Smooth muscle cell (in vitro differentiated cells): ENCODE results near the gene PCDHB13. TPM values are rescaled to one million over a fixed set of nuclear protein-coding genes. Genes with fewer than 3 reads are reported as not detected.

Experiments used
- DNase-seq: peaks from one replicate; lab custom pipeline; 2025; ENCODE audit not compliant: unreplicated experiment; lab: John Stamatoyannopoulos, UW
- H2AFZ ChIP-seq: fragments of 200-600 bp; sonication (generic); 2 replicates; pipeline ENCODE4 v1.6.0; 2016; ENCODE audit warnings: antibody characterized with exemption, low read depth, mild to moderate bottlenecking
- H3F3A ChIP-seq: fragments of 200-600 bp; sonication (generic); 2 replicates; pipeline ENCODE4 v1.6.0; 2017; ENCODE audit warnings: antibody characterized with exemption, low read depth
- H3K27ac ChIP-seq: fragments of 200-600 bp; sonication (generic); 2 replicates; pipeline ENCODE4 v1.5.1; 2016; ENCODE audit warnings: low read depth, mild to moderate bottlenecking
- H3K27me3 ChIP-seq: fragments of 200-600 bp; sonication (generic); 2 replicates; pipeline ENCODE4 v1.6.1; 2016; ENCODE audit warnings: low read depth, mild to moderate bottlenecking
- H3K36me3 ChIP-seq: fragments of 200-600 bp; sonication (generic); 2 replicates; pipeline ENCODE4 v1.5.1; 2016; ENCODE audit warnings: low read depth
- H3K4me1 ChIP-seq: fragments of 200-600 bp; sonication (generic); 2 replicates; pipeline ENCODE4 v1.5.1; 2016; ENCODE audit warnings: low read depth
- H3K4me2 ChIP-seq: fragments of 200-600 bp; sonication (generic); 2 replicates; pipeline ENCODE4 v1.6.0; 2016; ENCODE audit warnings: mild to moderate bottlenecking
- H3K4me3 ChIP-seq: fragments of 200-600 bp; sonication (generic); 2 replicates; pipeline ENCODE4 v1.5.1; 2016; ENCODE audit warnings: mild to moderate bottlenecking
- H3K79me2 ChIP-seq: fragments of 200-600 bp; sonication (generic); 2 replicates; pipeline ENCODE4 v1.6.0; 2016; ENCODE audit warnings: low read depth, mild to moderate bottlenecking
- H3K9ac ChIP-seq: fragments of 200-600 bp; sonication (generic); 2 replicates; pipeline ENCODE4 v1.6.0; 2016; ENCODE audit warnings: low read depth
- H3K9me3 ChIP-seq: fragments of 200-600 bp; sonication (generic); replicated peaks from 2 replicates; pipeline ENCODE4 v1.5.1; 2016; ENCODE audit warnings: low read depth
- H4K20me1 ChIP-seq: fragments of 200-600 bp; sonication (generic); 2 replicates; pipeline ENCODE4 v1.6.0; 2016; ENCODE audit warnings: low read depth
- CTCF ChIP-seq: fragments of 200-600 bp; sonication (generic); IDR thresholded peaks from 2 replicates; pipeline ENCODE4 v1.5.1; 2017; ENCODE audit warnings: borderline replicate concordance, mild to moderate bottlenecking, antibody characterized with exemption; ENCODE audit not compliant: insufficient read depth, poor library complexity, severe bottlenecking
- WGBS: methylation state at CpG from one replicate; pipeline ENCODE4 v1.1.7; 2016; ENCODE audit warnings: low lambda C conversion rate; 5-methylcytosine and 5-hydroxymethylcytosine counted together
- polyA plus RNA-seq: library from polyadenylated mRNA; unstranded; fragments of >200 nt; fragmentation: Nextera tagmentation; extraction: Ambion mirVana; gene quantifications from 2 replicates; pipeline ENCODE4 v1.2.1, GENCODE V29; 2016
- total RNA-seq: library from RNA; depleted of rRNA; stranded (reverse); fragments of >200 nt; gene quantifications from 2 replicates; pipeline ENCODE4 v1.2.3, GENCODE V29; 2014

PCDHB13 gene
- total and polyA plus RNA-seq, 2 experiments from 2014 or later: 2.6 to 4.4 TPM

- Histone ChIP-seq H4K20me1 (no peaks in the 10 kb centered on the region), H3K79me2 (no peaks in the 10 kb centered on the region), H3F3A (no peaks in the 10 kb centered on the region), H3K27ac (no peak overlapping the region), H3K4me2 (no peak overlapping the region), H3K4me3 (no peak overlapping the region), H3K4me1 (no peaks in the 10 kb centered on the region), H3K27me3 (no peaks in the 10 kb centered on the region), H3K36me3 (peaks cover 22% of the 10 kb centered on the region), H2AFZ (no peak overlapping the region), H3K9me3 (peaks cover 67% of the 10 kb centered on the region), H3K9ac (no peak overlapping the region)
- DNase-seq: no peak
- TF ChIP-seq CTCF: no peak
Observed at GRCh38 chr5:141250576-141250975, 36.9 kb downstream of the PCDHB13 start.

GRCh38 chr5:141258464-141258863 is 44.7 kb downstream of the PCDHB13 start:
- no peak overlapping the region for H3K27ac ChIP-seq
- H3K27me3 ChIP-seq: no peaks in the 10 kb centered on the region
- H2AFZ ChIP-seq: no peak overlapping the region
- no peaks in the 10 kb centered on the region for H3K79me2 ChIP-seq
- no peak for DNase-seq
- H3K4me1 ChIP-seq: no peaks in the 10 kb centered on the region
- H3K4me2 ChIP-seq: no peak overlapping the region
- no peaks in the 10 kb centered on the region for H4K20me1 ChIP-seq
- no peak overlapping the region for H3K9ac ChIP-seq
- no peak for TF ChIP-seq CTCF
- peaks cover 19% of the 10 kb centered on the region for H3K36me3 ChIP-seq
- no peaks in the 10 kb centered on the region for H3F3A ChIP-seq
- peaks cover 78% of the 10 kb centered on the region for H3K9me3 ChIP-seq
- H3K4me3 ChIP-seq: no peak overlapping the region

DNA sequence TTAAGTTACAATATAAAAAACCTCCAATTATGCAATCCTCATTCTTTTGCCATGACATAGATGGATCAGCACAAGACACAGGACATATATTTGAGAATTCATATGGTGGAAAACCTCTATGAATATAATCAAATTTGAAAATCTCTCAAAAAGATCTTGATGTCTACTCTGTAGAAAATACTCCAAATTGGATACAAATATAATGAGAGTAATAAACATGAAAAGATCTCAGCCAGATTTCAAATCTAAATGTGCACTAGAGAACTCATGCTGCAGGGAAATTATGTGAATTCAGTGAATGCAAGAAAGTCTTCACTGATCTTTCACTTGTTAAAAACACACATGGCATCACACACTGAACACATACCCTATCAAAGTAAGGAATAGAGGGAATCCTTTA is 45.2 kb downstream of the PCDHB13 start:
- Histone ChIP-seq H3K27me3 (no peaks in the 10 kb centered on the region), H2AFZ (no peak overlapping the region), H4K20me1 (no peaks in the 10 kb centered on the region), H3F3A (no peaks in the 10 kb centered on the region), H3K4me3 (no peak overlapping the region), H3K4me1 (no peaks in the 10 kb centered on the region), H3K9ac (no peak overlapping the region), H3K9me3 (peaks cover 80% of the 10 kb centered on the region), H3K79me2 (no peaks in the 10 kb centered on the region), H3K4me2 (no peak overlapping the region), H3K27ac (no peak overlapping the region), H3K36me3 (peaks cover 19% of the 10 kb centered on the region)
- no peak for TF ChIP-seq CTCF
- no peak for DNase-seq

GRCh38 chr5:141260458-141261237 is 46.9 kb downstream of the PCDHB13 start:
- Histone ChIP-seq H3K27me3 (no peaks in the 10 kb centered on the region), H4K20me1 (no peaks in the 10 kb centered on the region), H3K4me2 (no peak overlapping the region), H3K9me3 (peaks cover 88% of the 10 kb centered on the region), H2AFZ (no peak overlapping the region), H3K4me3 (no peak overlapping the region), H3F3A (no peaks in the 10 kb centered on the region), H3K9ac (no peak overlapping the region), H3K4me1 (no peaks in the 10 kb centered on the region), H3K36me3 (peaks cover 12% of the 10 kb centered on the region), H3K79me2 (no peaks in the 10 kb centered on the region), H3K27ac (no peak overlapping the region)
- no peak for TF ChIP-seq CTCF
- DNase-seq: no peak
- whole genome bisulfite sequencing: 71% methylated on average over 5 of the region's 5 CpGs
